IgD-negative memory B cell (primary cell): Measurements from ENCODE around the gene SLAMF8. TPM values are rescaled to one million over a fixed set of nuclear protein-coding genes. Genes with fewer than 3 reads are reported as not detected.

Experiments used
- H3K27ac Mint-ChIP-seq, 3 donors: one replicate each; pipeline ENCODE4 v1.8.0; 2020 to 2022; ENCODE audit warnings: mild to moderate bottlenecking in 3 of 3, mixed read lengths in 3 of 3, moderate library complexity in 1 of 3
- H3K27me3 Mint-ChIP-seq: one replicate; pipeline ENCODE4 v1.8.0; 2021; ENCODE audit warnings: mixed read lengths
- H3K36me3 Mint-ChIP-seq: one replicate; pipeline ENCODE4 v1.8.0; 2020; ENCODE audit warnings: mild to moderate bottlenecking, mixed read lengths
- H3K4me1 Mint-ChIP-seq, 3 donors: one replicate each; pipeline ENCODE4 v1.8.0; 2020 to 2022; ENCODE audit warnings: mixed read lengths in 3 of 3, mild to moderate bottlenecking in 1 of 3
- H3K4me3 Mint-ChIP-seq, 4 donors: one replicate each; pipeline ENCODE4 v1.8.0; 2020 to 2022; ENCODE audit warnings: mild to moderate bottlenecking in 4 of 4, mixed read lengths in 4 of 4, moderate library complexity in 3 of 4
- H3K9me3 Mint-ChIP-seq, 3 donors: one replicate each; pipeline ENCODE4 v1.8.0; 2020 to 2021; ENCODE audit warnings: mixed read lengths in 3 of 3, mild to moderate bottlenecking in 1 of 3
- polyA plus RNA-seq: library from polyadenylated mRNA; unstranded; fragments of 300-500 nt; fragmentation: Illumina TruSeq; gene quantifications from one replicate; pipeline ENCODE4 v1.2.3, GENCODE V29; 2021

SLAMF8 gene
- polyA plus RNA-seq, 1 donor from 2014 or later: not detected

DNA sequence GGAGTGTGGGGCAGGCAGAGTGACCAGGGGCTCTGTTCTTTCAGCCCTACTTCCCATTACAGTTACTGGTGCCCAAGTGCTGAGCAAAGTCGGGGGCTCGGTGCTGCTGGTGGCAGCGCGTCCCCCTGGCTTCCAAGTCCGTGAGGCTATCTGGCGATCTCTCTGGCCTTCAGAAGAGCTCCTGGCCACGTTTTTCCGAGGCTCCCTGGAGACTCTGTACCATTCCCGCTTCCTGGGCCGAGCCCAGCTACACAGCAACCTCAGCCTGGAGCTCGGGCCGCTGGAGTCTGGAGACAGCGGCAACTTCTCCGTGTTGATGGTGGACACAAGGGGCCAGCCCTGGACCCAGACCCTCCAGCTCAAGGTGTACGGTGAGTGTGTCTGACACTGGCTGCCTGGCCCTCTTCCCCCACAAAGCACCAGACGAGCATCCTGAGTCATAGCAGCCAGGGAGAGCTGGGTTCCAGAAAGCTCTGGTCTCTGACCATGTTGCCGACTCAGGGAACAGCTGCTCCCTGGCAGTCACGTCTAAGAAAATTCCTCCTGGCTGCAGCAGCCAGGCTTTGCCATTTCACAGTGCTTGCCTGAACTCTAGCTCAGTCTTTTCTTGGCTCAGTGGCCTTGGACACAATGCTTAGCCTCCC, 3.3 kb downstream of the SLAMF8 start:
- H3K4me3 Mint-ChIP-seq: no peak overlapping the region
- H3K9me3 Mint-ChIP-seq: no peaks in the 10 kb centered on the region
- H3K36me3 Mint-ChIP-seq: no peaks in the 10 kb centered on the region
- no peak overlapping the region for H3K27ac Mint-ChIP-seq
- H3K27me3 Mint-ChIP-seq: peaks cover 4% of the 10 kb centered on the region
- peaks cover 2 to 18% (median 4%) of the 10 kb centered on the region in 3 donors for H3K4me1 Mint-ChIP-seq

DNA sequence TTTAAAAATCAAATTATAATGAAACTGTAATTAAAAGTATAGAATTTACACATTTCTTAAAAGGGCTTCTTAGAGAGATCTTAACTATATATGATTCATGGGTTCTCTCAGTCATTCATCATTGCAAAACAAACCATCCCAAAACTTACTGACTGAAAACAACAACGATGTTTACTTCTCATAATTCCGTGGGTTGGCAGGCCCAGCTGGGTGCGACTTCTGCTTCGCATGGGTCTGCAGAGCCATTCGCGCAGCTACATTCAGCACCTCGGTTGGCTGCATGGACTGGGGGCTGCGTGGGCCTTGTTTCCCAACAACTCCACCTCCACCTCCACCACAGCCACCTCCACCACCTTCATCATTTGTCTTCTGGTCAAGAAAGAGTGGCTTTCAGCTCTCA, 4.0 kb downstream of the SLAMF8 start:
- peaks cover 2 to 18% (median 4%) of the 10 kb centered on the region in 3 donors for H3K4me1 Mint-ChIP-seq
- peak overlapping the region in 1 of 4 donors; percentile 34 for H3K4me3 Mint-ChIP-seq
- no peak overlapping the region for H3K27ac Mint-ChIP-seq
- H3K9me3 Mint-ChIP-seq: peaks cover 0 to 1% (median 0%) of the 10 kb centered on the region in 3 donors
- peaks cover 4% of the 10 kb centered on the region for H3K27me3 Mint-ChIP-seq
- no peaks in the 10 kb centered on the region for H3K36me3 Mint-ChIP-seq

- Mint-ChIP-seq H3K36me3 (no peaks in the 10 kb centered on the region), H3K4me3 (no peak overlapping the region), H3K4me1 (peaks cover 2 to 12% (median 4%) of the 10 kb centered on the region in 3 donors), H3K9me3 (peaks cover 0 to 1% (median 0%) of the 10 kb centered on the region in 3 donors), H3K27me3 (peaks cover 4% of the 10 kb centered on the region), H3K27ac (no peak overlapping the region)
Observed at GRCh38 chr1:159831412-159832141, 4.9 kb downstream of the SLAMF8 start.

GRCh38 chr1:159832309-159832708, 5.6 kb downstream of the SLAMF8 start:
- no peak overlapping the region for H3K27ac Mint-ChIP-seq
- H3K27me3 Mint-ChIP-seq: peaks cover 4% of the 10 kb centered on the region
- H3K4me1 Mint-ChIP-seq: peaks cover 0 to 8% (median 4%) of the 10 kb centered on the region in 3 donors

GRCh38 chr1:159835356-159835755, 8.7 kb downstream of the SLAMF8 start:
- peaks cover 2% of the 10 kb centered on the region for H3K27me3 Mint-ChIP-seq
- H3K27ac Mint-ChIP-seq: no peak overlapping the region

More at GRCh38 chr1:159832309-159832708, 5.6 kb downstream of the SLAMF8 start:
- H3K4me3 Mint-ChIP-seq: no peak overlapping the region
- no peaks in the 10 kb centered on the region for H3K36me3 Mint-ChIP-seq
- peaks cover 0 to 1% (median 0%) of the 10 kb centered on the region in 3 donors for H3K9me3 Mint-ChIP-seq

DNA sequence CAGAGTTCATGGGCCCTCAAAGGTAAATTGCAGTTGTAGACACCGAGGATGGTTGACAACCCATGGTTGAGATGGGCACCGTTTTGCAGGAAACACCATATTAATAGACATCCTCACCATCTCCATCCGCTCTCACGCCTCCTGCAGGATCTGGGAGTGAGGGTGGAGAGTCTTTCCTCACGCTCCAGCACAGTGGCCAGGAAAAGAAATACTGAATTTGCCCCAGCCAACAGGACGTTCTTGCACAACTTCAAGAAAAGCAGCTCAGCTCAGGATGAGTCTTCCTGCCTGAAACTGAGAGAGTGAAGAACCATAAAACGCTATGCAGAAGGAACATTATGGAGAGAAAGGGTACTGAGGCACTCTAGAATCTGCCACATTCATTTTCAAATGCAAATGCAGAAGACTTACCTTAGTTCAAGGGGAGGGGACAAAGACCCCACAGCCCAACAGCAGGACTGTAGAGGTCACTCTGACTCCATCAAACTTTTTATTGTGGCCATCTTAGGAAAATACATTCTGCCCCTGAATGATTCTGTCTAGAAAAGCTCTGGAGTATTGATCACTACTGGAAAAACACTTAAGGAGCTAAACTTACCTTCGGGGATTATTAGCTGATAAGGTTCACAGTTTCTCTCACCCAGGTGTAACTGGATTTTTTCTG, 9.3 kb downstream of the SLAMF8 start:
- Mint-ChIP-seq H3K9me3 (peaks cover 0 to 1% (median 0%) of the 10 kb centered on the region in 3 donors), H3K4me3 (no peak overlapping the region), H3K27ac (no peak overlapping the region), H3K36me3 (no peaks in the 10 kb centered on the region), H3K4me1 (peaks cover 0 to 7% (median 0%) of the 10 kb centered on the region in 3 donors), H3K27me3 (peaks cover 2% of the 10 kb centered on the region)

More at GRCh38 chr1:159835356-159835755, 8.7 kb downstream of the SLAMF8 start:
- Mint-ChIP-seq H3K4me1 (peaks cover 0 to 7% (median 0%) of the 10 kb centered on the region in 3 donors), H3K36me3 (no peaks in the 10 kb centered on the region), H3K4me3 (no peak overlapping the region), H3K9me3 (peaks cover 0 to 1% (median 0%) of the 10 kb centered on the region in 3 donors)

- Mint-ChIP-seq H3K27ac (no peak overlapping the region), H3K9me3 (peaks cover 0 to 1% (median 0%) of the 10 kb centered on the region in 3 donors), H3K27me3 (peaks cover 8% of the 10 kb centered on the region), H3K36me3 (no peaks in the 10 kb centered on the region), H3K4me3 (no peak overlapping the region), H3K4me1 (peaks cover 0 to 7% (median 0%) of the 10 kb centered on the region in 3 donors)
Observed at GRCh38 chr1:159838715-159839114, 12.0 kb downstream of the SLAMF8 start.

GRCh38 chr1:159839116-159839849, 12.6 kb downstream of the SLAMF8 start:
- H3K27me3 Mint-ChIP-seq: peaks cover 7% of the 10 kb centered on the region
- H3K4me3 Mint-ChIP-seq: no peak overlapping the region
- peaks cover 0 to 7% (median 0%) of the 10 kb centered on the region in 3 donors for H3K4me1 Mint-ChIP-seq
- no peaks in the 10 kb centered on the region for H3K36me3 Mint-ChIP-seq
- H3K9me3 Mint-ChIP-seq: peaks cover 0 to 1% (median 0%) of the 10 kb centered on the region in 3 donors
- H3K27ac Mint-ChIP-seq: no peak overlapping the region

GRCh38 chr1:159841749-159842148, 15.1 kb downstream of the SLAMF8 start:
- Mint-ChIP-seq H3K27me3 (peaks cover 10% of the 10 kb centered on the region), H3K4me1 (peaks cover 0 to 6% (median 0%) of the 10 kb centered on the region in 3 donors), H3K27ac (no peak overlapping the region), H3K36me3 (peaks cover 1% of the 10 kb centered on the region), H3K9me3 (no peaks in the 10 kb centered on the region), H3K4me3 (no peak overlapping the region)

DNA sequence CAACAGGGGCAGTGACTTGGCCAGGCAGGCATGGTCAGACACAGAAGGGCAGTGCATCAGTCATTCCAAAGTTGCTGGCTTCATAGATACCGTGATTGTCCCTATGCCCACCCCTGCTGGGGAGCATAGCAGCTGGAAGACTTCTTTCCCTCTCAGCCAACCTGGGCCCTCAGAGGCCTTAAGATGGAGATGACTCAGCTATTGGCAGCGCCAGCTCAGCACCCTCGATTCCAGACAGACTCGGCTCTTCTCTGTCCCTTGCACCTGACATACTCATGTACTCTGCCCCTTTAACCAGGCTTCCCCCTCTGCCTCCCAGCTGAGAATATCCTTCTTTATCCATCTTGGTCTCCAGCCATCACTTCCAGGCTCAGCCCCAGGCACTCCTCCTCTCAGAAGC, 16.8 kb downstream of the SLAMF8 start:
- H3K27ac Mint-ChIP-seq: no peak overlapping the region
- H3K36me3 Mint-ChIP-seq: peaks cover 4% of the 10 kb centered on the region
- H3K4me1 Mint-ChIP-seq: peaks cover 0 to 6% (median 0%) of the 10 kb centered on the region in 3 donors
- peaks cover 10% of the 10 kb centered on the region for H3K27me3 Mint-ChIP-seq
- no peaks in the 10 kb centered on the region for H3K9me3 Mint-ChIP-seq
- H3K4me3 Mint-ChIP-seq: no peak overlapping the region

- Mint-ChIP-seq H3K27ac (no peak overlapping the region), H3K27me3 (peaks cover 15% of the 10 kb centered on the region), H3K36me3 (peaks cover 4% of the 10 kb centered on the region), H3K9me3 (no peaks in the 10 kb centered on the region), H3K4me3 (no peak overlapping the region), H3K4me1 (no peaks in the 10 kb centered on the region)
Observed at GRCh38 chr1:159845751-159846629, 19.3 kb downstream of the SLAMF8 start.

- peaks cover 4% of the 10 kb centered on the region for H3K36me3 Mint-ChIP-seq
- H3K27ac Mint-ChIP-seq: peak overlapping the region in 1 of 3 donors; percentile 80
- H3K27me3 Mint-ChIP-seq: peaks cover 14% of the 10 kb centered on the region
- H3K4me1 Mint-ChIP-seq: no peaks in the 10 kb centered on the region
- H3K4me3 Mint-ChIP-seq: no peak overlapping the region
- H3K9me3 Mint-ChIP-seq: no peaks in the 10 kb centered on the region
Observed at GRCh38 chr1:159847231-159847630, 20.6 kb downstream of the SLAMF8 start.

DNA sequence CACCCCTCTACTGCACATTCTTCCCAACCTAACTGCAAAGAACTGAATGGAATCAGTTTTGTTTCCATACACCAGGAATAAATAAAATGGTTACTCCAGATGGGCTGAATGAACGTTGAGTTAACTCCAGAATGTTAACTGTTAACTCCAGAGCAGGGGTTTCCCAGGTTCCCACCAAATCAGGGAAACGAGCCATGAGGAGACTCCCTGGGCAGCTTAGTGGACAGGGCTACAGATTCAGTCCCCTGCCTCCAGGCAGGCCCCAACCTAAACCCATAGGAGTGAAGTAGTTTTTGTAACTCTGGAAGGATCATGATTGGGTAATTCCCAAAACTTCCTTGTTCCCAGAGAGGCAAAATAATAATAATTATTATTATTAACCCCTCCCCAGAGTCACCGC, 21.7 kb downstream of the SLAMF8 start:
- no peak overlapping the region for H3K27ac Mint-ChIP-seq
- no peaks in the 10 kb centered on the region for H3K9me3 Mint-ChIP-seq
- H3K36me3 Mint-ChIP-seq: peaks cover 4% of the 10 kb centered on the region
- H3K4me3 Mint-ChIP-seq: no peak overlapping the region
- H3K27me3 Mint-ChIP-seq: peaks cover 11% of the 10 kb centered on the region
- no peaks in the 10 kb centered on the region for H3K4me1 Mint-ChIP-seq
